Neural progenitor cell (in vitro differentiated cells): ENCODE data around the gene TGFB1.

Source experiments
- EZH2 ChIP-seq: fragments of 200-600 bp; sonication (generic); IDR thresholded peaks from 2 replicates; pipeline ENCODE4 v1.6.1; 2017; ENCODE audit warnings: antibody characterized with exemption, mild to moderate bottlenecking, moderate library complexity
- TF ChIP-seq, protein P1 (sequence below): fragments of 200-600 bp; sonication (generic); IDR thresholded peaks from 2 replicates; pipeline ENCODE4 v1.5.1; 2017; ENCODE audit warnings: antibody characterized with exemption, mild to moderate bottlenecking

DNA sequence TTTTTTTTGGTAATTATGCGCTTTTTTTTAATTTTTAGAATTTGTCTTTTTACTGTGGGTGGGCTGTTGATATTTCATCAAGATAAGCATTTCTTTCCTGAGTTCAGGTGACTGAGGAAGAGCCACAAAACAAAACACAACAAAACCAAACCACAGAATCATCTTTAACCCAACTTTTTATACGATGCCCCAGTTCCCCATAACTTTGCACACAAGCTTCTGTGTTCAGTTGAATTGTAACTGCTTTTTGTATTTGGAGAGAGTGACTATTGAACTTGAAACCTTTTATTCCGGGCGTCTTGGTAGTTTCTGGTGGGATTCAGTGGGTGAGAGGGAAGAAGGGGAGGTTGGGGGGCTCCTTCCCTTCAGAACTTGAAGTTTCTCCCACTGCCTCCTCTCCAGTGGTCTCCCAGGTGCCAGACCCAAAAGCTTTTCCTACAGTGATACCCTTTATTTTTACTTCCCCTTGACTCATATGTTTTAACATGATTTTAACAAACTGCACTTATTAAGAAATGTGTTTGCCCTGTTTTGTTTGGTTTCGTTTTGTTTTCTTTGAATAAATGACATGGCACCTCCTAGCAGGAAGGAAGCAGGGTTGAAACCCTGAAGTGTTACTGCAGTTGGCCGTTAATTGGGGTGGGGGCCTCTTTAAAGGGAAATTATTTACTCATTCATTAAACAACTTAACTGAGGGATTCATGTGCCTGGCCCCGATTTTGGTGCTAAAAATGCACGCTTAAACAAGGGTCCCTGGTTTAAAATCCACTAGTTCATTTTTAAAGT is 46.4 kb downstream of the TGFB1 start:
- TF ChIP-seq, protein P1, sequence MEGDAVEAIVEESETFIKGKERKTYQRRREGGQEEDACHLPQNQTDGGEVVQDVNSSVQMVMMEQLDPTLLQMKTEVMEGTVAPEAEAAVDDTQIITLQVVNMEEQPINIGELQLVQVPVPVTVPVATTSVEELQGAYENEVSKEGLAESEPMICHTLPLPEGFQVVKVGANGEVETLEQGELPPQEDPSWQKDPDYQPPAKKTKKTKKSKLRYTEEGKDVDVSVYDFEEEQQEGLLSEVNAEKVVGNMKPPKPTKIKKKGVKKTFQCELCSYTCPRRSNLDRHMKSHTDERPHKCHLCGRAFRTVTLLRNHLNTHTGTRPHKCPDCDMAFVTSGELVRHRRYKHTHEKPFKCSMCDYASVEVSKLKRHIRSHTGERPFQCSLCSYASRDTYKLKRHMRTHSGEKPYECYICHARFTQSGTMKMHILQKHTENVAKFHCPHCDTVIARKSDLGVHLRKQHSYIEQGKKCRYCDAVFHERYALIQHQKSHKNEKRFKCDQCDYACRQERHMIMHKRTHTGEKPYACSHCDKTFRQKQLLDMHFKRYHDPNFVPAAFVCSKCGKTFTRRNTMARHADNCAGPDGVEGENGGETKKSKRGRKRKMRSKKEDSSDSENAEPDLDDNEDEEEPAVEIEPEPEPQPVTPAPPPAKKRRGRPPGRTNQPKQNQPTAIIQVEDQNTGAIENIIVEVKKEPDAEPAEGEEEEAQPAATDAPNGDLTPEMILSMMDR = no peak
- TF ChIP-seq EZH2 = no peak
